ENCODE data around the gene PTPRN. TPM values are rescaled to one million over a fixed set of nuclear protein-coding genes. Genes with fewer than 3 reads are reported as not detected.
"Not testable (repeated sequence)": the region's sequence is repeated elsewhere in the genome, so short reads cannot be mapped to it uniquely, and the experiment has no call there.

Gene PTPRN
- total RNA-seq, 1 experiment from 2014 or later = not detected

GRCh38 chr2:219266886-219267285, 42.3 kb downstream of the PTPRN start:
- Mint-ChIP-seq H3K27me3 (ENCODE audit: unreplicated experiment) (peaks cover 5% of the 10 kb centered on the region), H3K4me3 (ENCODE audit: low read depth, unreplicated experiment) (no peak overlapping the region), H3K36me3 (ENCODE audit: insufficient read depth, unreplicated experiment) (no peaks in the 10 kb centered on the region), H3K9me3 (ENCODE audit: low read depth, unreplicated experiment) (no peaks in the 10 kb centered on the region), H3K27ac (ENCODE audit: unreplicated experiment) (no peak overlapping the region), H3K4me1 (ENCODE audit: low read depth, unreplicated experiment) (peaks cover 10% of the 10 kb centered on the region)
- no peak for TF ChIP-seq CTCF (IDR thresholded peaks at IDR 0.05; ENCODE audit: unreplicated experiment)
- DNase-seq = no peak
- CTCF ChIA-PET = no interaction called here
- intact Hi-C loops (cut with micrococcal nuclease; ENCODE audit: unreplicated experiment) = no loop called here
- BruUV-seq (replicated peaks) = no TSS peak

DNA sequence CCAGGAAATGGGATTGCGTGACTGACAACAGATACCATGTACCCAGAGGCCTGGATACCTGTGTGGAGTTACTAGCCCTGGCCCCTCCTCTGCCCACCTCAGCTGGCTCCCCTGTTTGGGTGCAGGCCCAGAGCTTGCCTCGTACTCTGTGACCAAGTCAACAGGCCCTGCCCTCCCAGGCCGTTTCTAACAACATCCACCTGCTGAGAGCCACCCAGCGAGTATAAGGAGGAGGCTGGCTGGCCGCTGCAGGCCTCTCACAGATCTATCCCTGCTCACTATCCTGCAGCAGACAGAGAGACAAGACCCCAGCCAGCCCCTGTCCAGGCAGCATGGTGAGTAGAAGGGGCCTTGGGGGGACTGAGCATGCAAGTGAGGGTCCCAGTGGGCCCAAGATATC, 43.0 kb downstream of the PTPRN start:
- peaks cover 10% of the 10 kb centered on the region for H3K4me1 Mint-ChIP-seq (ENCODE audit: low read depth, unreplicated experiment)
- H3K27ac Mint-ChIP-seq (ENCODE audit: unreplicated experiment) = no peak overlapping the region
- H3K27me3 Mint-ChIP-seq (ENCODE audit: unreplicated experiment) = peaks cover 12% of the 10 kb centered on the region
- H3K9me3 Mint-ChIP-seq (ENCODE audit: low read depth, unreplicated experiment) = no peaks in the 10 kb centered on the region
- CTCF ChIA-PET = no interaction called here
- BruUV-seq (replicated peaks) = no TSS peak
- no peak for TF ChIP-seq CTCF (IDR thresholded peaks at IDR 0.05; ENCODE audit: unreplicated experiment)
- no peaks in the 10 kb centered on the region for H3K36me3 Mint-ChIP-seq (ENCODE audit: insufficient read depth, unreplicated experiment)
- no peak overlapping the region for H3K4me3 Mint-ChIP-seq (ENCODE audit: low read depth, unreplicated experiment)
- intact Hi-C loops (cut with micrococcal nuclease; ENCODE audit: unreplicated experiment) = no loop called here
- no peak for DNase-seq

DNA sequence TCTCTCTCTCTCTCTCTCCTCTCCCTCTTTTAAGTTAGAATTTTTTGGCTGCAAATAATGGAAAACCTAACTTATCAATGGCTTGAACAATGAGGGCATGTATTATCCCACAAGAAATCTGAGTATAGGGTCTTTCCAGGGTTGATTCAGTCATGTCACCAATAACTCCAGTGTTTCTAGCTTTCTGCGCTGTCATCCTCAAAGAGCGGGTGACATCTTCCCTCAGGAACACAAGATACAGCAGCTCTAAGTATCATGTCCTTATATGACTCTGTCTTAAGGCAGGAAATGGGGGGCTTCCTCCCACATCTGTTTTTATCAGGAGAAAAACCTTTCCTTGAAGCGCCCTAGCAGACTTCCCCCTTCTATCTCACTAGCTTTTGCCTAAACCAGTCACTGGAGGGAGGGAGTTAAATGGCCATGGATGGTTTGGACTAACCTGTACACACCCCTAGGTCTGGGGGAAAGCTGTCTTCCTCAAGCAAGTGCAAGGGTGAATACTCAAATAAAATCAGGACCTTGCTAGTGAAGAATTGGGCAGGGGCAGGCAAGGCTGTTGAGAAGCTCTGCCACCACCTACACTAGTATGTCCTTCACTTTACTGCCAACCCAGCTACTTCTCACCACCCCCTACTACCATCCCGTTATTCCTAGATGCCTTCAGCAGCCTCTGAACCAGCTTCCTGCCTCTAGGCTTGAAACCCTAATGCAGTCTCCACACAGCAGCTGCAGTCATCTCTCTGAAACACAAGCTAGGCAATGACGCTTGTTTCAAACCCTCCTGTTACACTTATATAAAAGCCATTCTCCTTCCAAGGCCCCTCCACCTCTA, 48.0 kb downstream of the PTPRN start:
- no TSS peak for BruUV-seq (replicated peaks)
- peaks cover 36% of the 10 kb centered on the region for H3K27me3 Mint-ChIP-seq (ENCODE audit: unreplicated experiment)
- TF ChIP-seq CTCF (IDR thresholded peaks at IDR 0.05; ENCODE audit: unreplicated experiment) = no peak
- peaks cover 7% of the 10 kb centered on the region for H3K36me3 Mint-ChIP-seq (ENCODE audit: insufficient read depth, unreplicated experiment)
- H3K4me3 Mint-ChIP-seq (ENCODE audit: low read depth, unreplicated experiment) = no peak overlapping the region
- H3K9me3 Mint-ChIP-seq (ENCODE audit: low read depth, unreplicated experiment) = no peaks in the 10 kb centered on the region
- no peak for DNase-seq
- no peak overlapping the region for H3K27ac Mint-ChIP-seq (ENCODE audit: unreplicated experiment)
- intact Hi-C loops (cut with micrococcal nuclease; ENCODE audit: unreplicated experiment) = no loop called here
- H3K4me1 Mint-ChIP-seq (ENCODE audit: low read depth, unreplicated experiment) = no peaks in the 10 kb centered on the region
- CTCF ChIA-PET = no interaction called here

DNA sequence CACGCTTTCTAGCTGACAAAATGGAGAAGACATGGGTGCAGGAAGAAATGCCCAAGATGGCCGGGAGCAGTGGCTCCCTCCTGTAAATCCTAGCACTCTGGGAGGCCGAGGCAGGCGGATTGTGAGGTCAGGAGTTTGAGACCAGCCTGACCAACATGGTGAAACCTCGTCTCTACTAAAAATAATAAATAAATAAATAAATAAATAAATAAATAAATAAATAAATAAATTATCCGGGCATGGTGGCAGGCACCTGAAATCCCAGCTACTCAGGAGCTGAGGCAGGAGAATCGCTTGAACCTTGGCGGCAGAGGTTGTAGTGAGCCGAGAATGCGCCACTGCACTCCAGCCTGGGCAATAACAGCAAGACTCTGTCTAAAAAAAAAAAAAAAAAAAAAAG, 50.3 kb downstream of the PTPRN start:
- H3K9me3 Mint-ChIP-seq (ENCODE audit: low read depth, unreplicated experiment); intact Hi-C loops (cut with micrococcal nuclease; ENCODE audit: unreplicated experiment); DNase-seq; BruUV-seq (replicated peaks); H3K27ac Mint-ChIP-seq (ENCODE audit: unreplicated experiment); H3K4me3 Mint-ChIP-seq (ENCODE audit: low read depth, unreplicated experiment); H3K4me1 Mint-ChIP-seq (ENCODE audit: low read depth, unreplicated experiment): not testable (repeated sequence)
- Mint-ChIP-seq H3K36me3 (ENCODE audit: insufficient read depth, unreplicated experiment) (peaks cover 16% of the 10 kb centered on the region), H3K27me3 (ENCODE audit: unreplicated experiment) (peaks cover 36% of the 10 kb centered on the region)
- CTCF ChIA-PET = interaction anchor here (0.9 kb wide), 1 partner anchor 20 kb away, joined by 4 read pairs; the partner anchor contains the start of gene DNAJB2
